ENCODE measurements around the gene TMEM202. TPM values are rescaled to one million over a fixed set of nuclear protein-coding genes. Genes with fewer than 3 reads are reported as not detected.
"Not testable (repeated sequence)": the region's sequence is repeated elsewhere in the genome, so short reads cannot be mapped to it uniquely, and the experiment has no call there.

TMEM202 gene
- total RNA-seq, 4 donors from 2014 or later = not detected

- Histone ChIP-seq H3K4me3 (no peak overlapping the region), H3K4me1 (no peaks in the 10 kb centered on the region), H3K36me3 (no peaks in the 10 kb centered on the region), H3K9me3 (no peaks in the 10 kb centered on the region), H3K27ac (no peak overlapping the region), H3K27me3 (peaks cover 0 to 3% (median 0%) of the 10 kb centered on the region in 3 donors)
- DNase-seq = no peak
- in situ Hi-C loops (cut with MboI; ENCODE audit: low sequenced_read_pairs in 4 of 4) (no loop called here), intact Hi-C loops (cut with DNase I; ENCODE audit: low total_unique reads) (no loop called here)
- ATAC-seq = no peak
- TF ChIP-seq CTCF (IDR thresholded peaks at IDR 0.05 in 4 of 5, conservative IDR thresholded peaks at IDR 0.05 in 1 of 5) = no peak
- TF ChIP-seq POLR2A (IDR thresholded peaks at IDR 0.05) = no peak
These were observed 13.0 kb downstream of the TMEM202 start for GRCh38 chr15:72411111-72411510.

GRCh38 chr15:72411544-72411943, 13.4 kb downstream of the TMEM202 start:
- Histone ChIP-seq H3K27me3 (peaks cover 0 to 3% (median 0%) of the 10 kb centered on the region in 3 donors), H3K4me3 (no peak overlapping the region), H3K36me3 (no peaks in the 10 kb centered on the region), H3K9me3 (no peaks in the 10 kb centered on the region), H3K27ac (no peak overlapping the region), H3K4me1 (no peaks in the 10 kb centered on the region)
- DNase-seq (no peak), ATAC-seq (no peak)
- in situ Hi-C loops (cut with MboI; ENCODE audit: low sequenced_read_pairs in 4 of 4) = no loop called here
- intact Hi-C loops (cut with DNase I; ENCODE audit: low total_unique reads) = no loop called here
- TF ChIP-seq POLR2A (IDR thresholded peaks at IDR 0.05) (no peak), CTCF (IDR thresholded peaks at IDR 0.05 in 4 of 5, conservative IDR thresholded peaks at IDR 0.05 in 1 of 5) (no peak)

GRCh38 chr15:72413337-72413736, 15.2 kb downstream of the TMEM202 start:
- DNase-seq; H3K27me3 ChIP-seq; H3K4me1 ChIP-seq; H3K9me3 ChIP-seq; in situ Hi-C loops (cut with MboI; ENCODE audit: low sequenced_read_pairs in 4 of 4); H3K27ac ChIP-seq; ATAC-seq; H3K4me3 ChIP-seq; intact Hi-C loops (cut with DNase I; ENCODE audit: low total_unique reads); H3K36me3 ChIP-seq: not testable (repeated sequence)

GRCh38 chr15:72415304-72415703, 17.2 kb downstream of the TMEM202 start:
- intact Hi-C loops (cut with DNase I; ENCODE audit: low total_unique reads) = no loop called here

GRCh38 chr15:72419768-72420167, 21.7 kb downstream of the TMEM202 start:
- H3K36me3 ChIP-seq; H3K27me3 ChIP-seq; ATAC-seq; H3K9me3 ChIP-seq; H3K4me1 ChIP-seq; in situ Hi-C loops (cut with MboI; ENCODE audit: low sequenced_read_pairs in 4 of 4); H3K27ac ChIP-seq; DNase-seq; intact Hi-C loops (cut with DNase I; ENCODE audit: low total_unique reads); H3K4me3 ChIP-seq: not testable (repeated sequence)

More at GRCh38 chr15:72415304-72415703, 17.2 kb downstream of the TMEM202 start:
- TF ChIP-seq POLR2A (IDR thresholded peaks at IDR 0.05) = no peak
- no peak for TF ChIP-seq CTCF (IDR thresholded peaks at IDR 0.05 in 4 of 5, conservative IDR thresholded peaks at IDR 0.05 in 1 of 5)
- Histone ChIP-seq H3K27ac (no peak overlapping the region), H3K27me3 (no peaks in the 10 kb centered on the region), H3K4me3 (no peak overlapping the region), H3K36me3 (no peaks in the 10 kb centered on the region), H3K4me1 (no peaks in the 10 kb centered on the region), H3K9me3 (no peaks in the 10 kb centered on the region)
- in situ Hi-C loops (cut with MboI; ENCODE audit: low sequenced_read_pairs in 4 of 4) = no loop called here
- DNase-seq (no peak), ATAC-seq (no peak)

GRCh38 chr15:72420576-72420975, 22.5 kb downstream of the TMEM202 start:
- in situ Hi-C loops (cut with MboI; ENCODE audit: low sequenced_read_pairs in 4 of 4) (no loop called here), intact Hi-C loops (cut with DNase I; ENCODE audit: low total_unique reads) (no loop called here)
- H3K27ac ChIP-seq = no peak overlapping the region
- no peaks in the 10 kb centered on the region for H3K27me3 ChIP-seq
- no peak for TF ChIP-seq POLR2A (IDR thresholded peaks at IDR 0.05)
- no peak for TF ChIP-seq CTCF (IDR thresholded peaks at IDR 0.05 in 4 of 5, conservative IDR thresholded peaks at IDR 0.05 in 1 of 5)
- no peak overlapping the region for H3K4me3 ChIP-seq
- ATAC-seq (no peak), DNase-seq (no peak)
- H3K4me1 ChIP-seq = no peaks in the 10 kb centered on the region
- no peaks in the 10 kb centered on the region for H3K9me3 ChIP-seq
- no peaks in the 10 kb centered on the region for H3K36me3 ChIP-seq

All from gastrocnemius medialis (tissue), 4 donors.